Keratinocyte (primary cell): ENCODE measurements around the gene RPEL1. TPM values are rescaled to one million over a fixed set of nuclear protein-coding genes. Genes with fewer than 3 reads are reported as not detected.

ENCODE experiments used
- DNase-seq: peaks from one replicate; pipeline ENCODE4 v3.0.0-alpha.2; 2011; ENCODE audit warnings: low read depth, missing footprints, low spot score
- FAIRE-seq: peaks from 2 replicates; lab custom pipeline; 2011; peaks lifted over from hg19 to GRCh38; lab: Jason Lieb, UNC
- H2AFZ ChIP-seq: 2 replicates; pipeline ENCODE4 v1.6.0; 2012; ENCODE audit warnings: low read length, control low read depth, inconsistent platforms; ENCODE audit not compliant: control insufficient read depth
- H3K27ac ChIP-seq: 2 replicates; pipeline ENCODE4 v1.5.1; 2011; ENCODE audit warnings: low read length; ENCODE audit not compliant: control insufficient read depth, insufficient read depth
- H3K27me3 ChIP-seq: 3 replicates; pipeline ENCODE4 v1.6.0; 2011; ENCODE audit warnings: low read length; ENCODE audit not compliant: control insufficient read depth, insufficient read depth; ENCODE audit errors: extremely low read depth
- H3K36me3 ChIP-seq, 2 experiments: 2 replicates in 1 of 2; 3 replicates in 1 of 2; pipeline ENCODE4 v1.5.1; 2011; ENCODE audit warnings: low read length in 2 of 2, mild to moderate bottlenecking in 1 of 2; ENCODE audit not compliant: control insufficient read depth in 2 of 2, insufficient read depth in 2 of 2; ENCODE audit errors: extremely low read depth in 1 of 2
- H3K4me1 ChIP-seq: 3 replicates; pipeline ENCODE4 v1.5.1; 2011; ENCODE audit warnings: low read length; ENCODE audit not compliant: control insufficient read depth, insufficient read depth; ENCODE audit errors: extremely low read depth
- H3K4me2 ChIP-seq: 3 replicates; pipeline ENCODE4 v1.6.0; 2011; ENCODE audit warnings: low read depth, low read length; ENCODE audit not compliant: control insufficient read depth, insufficient read depth; ENCODE audit errors: extremely low read depth
- H3K4me3 ChIP-seq, 3 experiments: fragments of 200-600 bp in 1 of 3; sonication (generic) in 1 of 3; 2 replicates in 2 of 3; 3 replicates in 1 of 3; pipeline ENCODE4 v1.5.1; 2011 to 2016; ENCODE audit warnings: low read length in 3 of 3, mild to moderate bottlenecking in 3 of 3, control low read depth in 2 of 3, inconsistent platforms in 1 of 3, low read depth in 1 of 3, mixed read lengths in 1 of 3, mixed run types in 1 of 3, moderate library complexity in 1 of 3; ENCODE audit not compliant: control insufficient read depth in 2 of 3, insufficient read depth in 2 of 3; ENCODE audit errors: extremely low read depth in 1 of 3
- H3K79me2 ChIP-seq: 2 replicates; pipeline ENCODE4 v1.6.0; 2012; ENCODE audit warnings: low read length; ENCODE audit not compliant: control insufficient read depth, insufficient read depth
- H3K9ac ChIP-seq: 3 replicates; pipeline ENCODE4 v1.6.0; 2011; ENCODE audit warnings: low read length; ENCODE audit not compliant: control insufficient read depth, insufficient read depth; ENCODE audit errors: extremely low read depth
- H3K9me1 ChIP-seq: 3 replicates; pipeline ENCODE4 v1.6.0; 2011; ENCODE audit warnings: low read length; ENCODE audit not compliant: control insufficient read depth, insufficient read depth; ENCODE audit errors: extremely low read depth
- H3K9me3 ChIP-seq: 2 replicates; pipeline ENCODE4 v1.5.1; 2012; ENCODE audit warnings: low read depth, low read length; ENCODE audit not compliant: control insufficient read depth
- H4K20me1 ChIP-seq: 3 replicates; pipeline ENCODE4 v1.6.0; 2011; ENCODE audit warnings: low read length; ENCODE audit not compliant: control insufficient read depth, insufficient read depth; ENCODE audit errors: extremely low read depth
- CTCF ChIP-seq, 3 experiments: IDR thresholded peaks in 1 of 3; conservative IDR thresholded peaks in 1 of 3; optimal IDR thresholded peaks in 1 of 3; 2 replicates in 2 of 3; 3 replicates in 1 of 3; pipeline versions ENCODE3 to v1.5.1; 2011; ENCODE audit warnings: low read length in 3 of 3, mild to moderate bottlenecking in 3 of 3, moderate library complexity in 2 of 3, control low read depth in 1 of 3, inconsistent platforms in 1 of 3; ENCODE audit not compliant: insufficient read depth in 2 of 3; ENCODE audit errors: extremely low read depth in 1 of 3
- EZH2 ChIP-seq: IDR thresholded peaks from one replicate; pipeline ENCODE4 v1.6.1; 2012; ENCODE audit warnings: inconsistent platforms, mild to moderate bottlenecking, low read length, moderate library complexity
- dilution Hi-C: fragments of 300-500 bp; cut with MboI; formaldehyde crosslinking; loops from one replicate; pipeline ENCODE4 v1.7.0; 2020; ENCODE audit warnings: low sequenced_read_pairs; ENCODE audit not compliant: extremely low pct_ligation_motif_present
- polyA plus RNA-seq, 5 experiments: library from polyadenylated mRNA; depleted of rRNA in 3 of 5; stranded (reverse) in 3 of 5; stranded (forward) in 1 of 5; unstranded in 1 of 5; fragments of >200 nt; gene quantifications; 1 replicate in 1 of 5; 2 replicates in 3 of 5; 3 replicates in 1 of 5; pipeline versions ENCODE4 v1.2.1 to v1.2.3, GENCODE V29; 2011 to 2012; ENCODE audit warnings: missing spikeins in 2 of 5, low read depth in 1 of 5, low replicate concordance in 1 of 5

The RPEL1 gene
- polyA plus RNA-seq, 1 donor (not counting 4 experiments of a cell fraction or from before 2014, with no cell fraction given) = 0.04 TPM

DNA sequence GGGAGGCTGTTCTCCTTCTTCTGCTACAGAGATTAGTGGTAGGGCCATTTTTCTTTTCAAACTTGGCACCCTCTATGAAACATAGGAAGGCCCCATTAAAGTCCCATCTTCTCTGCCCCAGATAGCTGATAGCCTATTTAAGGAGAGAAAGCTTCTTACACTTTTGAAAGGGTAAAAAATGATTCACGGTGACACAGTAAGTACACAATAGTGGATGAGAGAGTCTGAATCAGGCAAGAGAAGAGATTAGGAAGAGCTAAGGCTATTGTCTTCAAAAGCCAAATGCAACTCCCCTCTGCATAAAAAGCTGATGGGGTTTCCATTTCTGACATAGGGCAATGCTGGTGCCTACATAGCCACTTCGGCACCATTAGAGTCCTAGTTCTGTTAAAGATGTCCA, 34.8 kb downstream of the RPEL1 start:
- H3K4me1 ChIP-seq = peaks cover 4% of the 10 kb centered on the region
- H3K27ac ChIP-seq = no peak overlapping the region
- H2AFZ ChIP-seq = no peak overlapping the region
- H3K79me2 ChIP-seq = no peaks in the 10 kb centered on the region
- no peaks in the 10 kb centered on the region for H3K9me1 ChIP-seq
- FAIRE-seq (no peak), DNase-seq (no peak)
- TF ChIP-seq CTCF (optimal IDR thresholded peaks at IDR 0.05 in 1 of 3, IDR thresholded peaks at IDR 0.05 in 1 of 3, conservative IDR thresholded peaks at IDR 0.05 in 1 of 3; ENCODE audit: extremely low read depth in 1 of 3, insufficient read depth in 2 of 3, low read length in 3 of 3) (no peak), EZH2 (no peak)
- peaks cover 48% of the 10 kb centered on the region for H3K27me3 ChIP-seq
- no peak overlapping the region for H3K4me2 ChIP-seq
- dilution Hi-C loops = no loop called here
- H3K4me3 ChIP-seq = no peak overlapping the region
- H3K9me3 ChIP-seq = no peaks in the 10 kb centered on the region
- H4K20me1 ChIP-seq = no peaks in the 10 kb centered on the region
- H3K36me3 ChIP-seq = no peaks in the 10 kb centered on the region
- no peak overlapping the region for H3K9ac ChIP-seq

DNA sequence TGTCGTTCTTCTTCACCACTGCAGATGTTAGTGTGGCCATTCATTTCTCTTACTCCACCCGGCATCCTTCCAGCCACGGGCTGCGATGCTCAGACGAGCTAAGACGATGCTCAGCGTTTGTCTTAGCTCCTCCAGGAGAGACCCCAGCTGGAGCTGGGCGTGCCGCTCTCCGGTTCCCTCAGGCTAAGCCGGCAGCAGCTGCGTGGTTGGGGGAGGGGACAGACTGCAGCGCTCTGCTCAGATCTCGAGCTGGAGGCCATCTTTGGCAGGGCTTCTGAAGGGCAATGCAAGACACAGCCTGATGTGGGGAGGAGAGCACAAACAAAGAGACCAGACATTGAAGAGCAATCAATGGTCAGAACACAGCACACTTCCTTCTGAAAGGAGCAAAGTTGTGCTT, 36.1 kb downstream of the RPEL1 start:
- Histone ChIP-seq H2AFZ (no peak overlapping the region), H3K9ac (no peak overlapping the region), H3K79me2 (no peaks in the 10 kb centered on the region), H3K36me3 (no peaks in the 10 kb centered on the region), H3K4me3 (no peak overlapping the region), H3K27ac (no peak overlapping the region), H4K20me1 (no peaks in the 10 kb centered on the region), H3K9me1 (no peaks in the 10 kb centered on the region), H3K9me3 (no peaks in the 10 kb centered on the region), H3K4me1 (peaks cover 4% of the 10 kb centered on the region), H3K27me3 (peaks cover 36% of the 10 kb centered on the region), H3K4me2 (no peak overlapping the region)
- FAIRE-seq = no peak
- TF ChIP-seq EZH2 (no peak), CTCF (optimal IDR thresholded peaks at IDR 0.05 in 1 of 3, IDR thresholded peaks at IDR 0.05 in 1 of 3, conservative IDR thresholded peaks at IDR 0.05 in 1 of 3; ENCODE audit: extremely low read depth in 1 of 3, insufficient read depth in 2 of 3, low read length in 3 of 3) (no peak)
- dilution Hi-C loops = no loop called here
- no peak for DNase-seq
